GM10266 (cell line): Measurements from ENCODE around the gene AAR2.

ENCODE experiments used
- DNase-seq: peaks from one replicate; pipeline ENCODE4 v3.0.0; 2012; ENCODE audit errors: extremely low spot score
- TF ChIP-seq, protein P1 (sequence below): IDR thresholded peaks from 2 replicates; pipeline ENCODE4 v1.5.1; 2012; ENCODE audit warnings: mild to moderate bottlenecking, low read depth; ENCODE audit not compliant: control insufficient read depth, insufficient read depth; ENCODE audit errors: missing control alignments

The AAR2 gene

DNA sequence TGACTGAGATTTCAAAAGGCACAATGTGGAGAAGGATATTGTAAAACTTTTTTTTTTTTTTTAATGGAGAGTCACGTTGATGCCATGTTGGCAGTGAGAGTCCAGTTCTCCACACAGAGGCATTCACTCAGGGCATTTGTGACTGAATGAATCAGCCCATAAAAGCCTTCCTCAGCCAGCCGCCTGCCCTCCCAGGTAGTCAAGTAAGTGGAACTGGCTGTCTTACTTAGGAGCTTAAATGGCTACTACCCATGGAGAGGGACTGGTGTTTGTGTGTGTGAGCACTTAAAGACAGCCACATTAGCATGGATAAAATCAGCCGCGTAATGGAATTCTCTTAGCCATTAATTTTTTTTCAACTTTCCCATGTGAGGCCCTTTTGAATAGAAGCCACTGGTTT, 12.6 kb downstream of the AAR2 start:
- DNase-seq, result no peak

DNA sequence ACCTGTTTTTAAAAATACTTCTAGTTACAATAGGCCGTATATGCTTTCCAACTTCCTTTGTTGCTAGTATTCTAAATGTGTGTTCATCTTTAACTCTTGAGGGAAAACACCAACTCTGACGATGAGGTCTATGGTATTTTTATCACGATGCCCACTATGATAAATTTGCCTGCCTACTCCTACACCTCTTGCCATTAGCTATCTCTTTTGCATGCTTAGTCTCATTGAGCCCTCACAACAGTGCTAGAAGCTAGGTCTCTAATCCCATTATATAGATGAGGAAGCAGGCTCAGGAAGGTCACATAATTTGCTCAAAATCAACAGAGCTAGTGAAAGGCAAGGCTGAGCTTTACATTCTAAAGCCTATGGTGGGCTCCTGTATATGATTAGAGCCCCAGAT, 13.2 kb downstream of the AAR2 start:
- TF ChIP-seq, protein P1, sequence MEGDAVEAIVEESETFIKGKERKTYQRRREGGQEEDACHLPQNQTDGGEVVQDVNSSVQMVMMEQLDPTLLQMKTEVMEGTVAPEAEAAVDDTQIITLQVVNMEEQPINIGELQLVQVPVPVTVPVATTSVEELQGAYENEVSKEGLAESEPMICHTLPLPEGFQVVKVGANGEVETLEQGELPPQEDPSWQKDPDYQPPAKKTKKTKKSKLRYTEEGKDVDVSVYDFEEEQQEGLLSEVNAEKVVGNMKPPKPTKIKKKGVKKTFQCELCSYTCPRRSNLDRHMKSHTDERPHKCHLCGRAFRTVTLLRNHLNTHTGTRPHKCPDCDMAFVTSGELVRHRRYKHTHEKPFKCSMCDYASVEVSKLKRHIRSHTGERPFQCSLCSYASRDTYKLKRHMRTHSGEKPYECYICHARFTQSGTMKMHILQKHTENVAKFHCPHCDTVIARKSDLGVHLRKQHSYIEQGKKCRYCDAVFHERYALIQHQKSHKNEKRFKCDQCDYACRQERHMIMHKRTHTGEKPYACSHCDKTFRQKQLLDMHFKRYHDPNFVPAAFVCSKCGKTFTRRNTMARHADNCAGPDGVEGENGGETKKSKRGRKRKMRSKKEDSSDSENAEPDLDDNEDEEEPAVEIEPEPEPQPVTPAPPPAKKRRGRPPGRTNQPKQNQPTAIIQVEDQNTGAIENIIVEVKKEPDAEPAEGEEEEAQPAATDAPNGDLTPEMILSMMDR, result no peak
- no peak for DNase-seq

More for the DNA sequence above, 12.6 kb downstream of the AAR2 start:
- TF ChIP-seq, protein P1, result no peak

DNA sequence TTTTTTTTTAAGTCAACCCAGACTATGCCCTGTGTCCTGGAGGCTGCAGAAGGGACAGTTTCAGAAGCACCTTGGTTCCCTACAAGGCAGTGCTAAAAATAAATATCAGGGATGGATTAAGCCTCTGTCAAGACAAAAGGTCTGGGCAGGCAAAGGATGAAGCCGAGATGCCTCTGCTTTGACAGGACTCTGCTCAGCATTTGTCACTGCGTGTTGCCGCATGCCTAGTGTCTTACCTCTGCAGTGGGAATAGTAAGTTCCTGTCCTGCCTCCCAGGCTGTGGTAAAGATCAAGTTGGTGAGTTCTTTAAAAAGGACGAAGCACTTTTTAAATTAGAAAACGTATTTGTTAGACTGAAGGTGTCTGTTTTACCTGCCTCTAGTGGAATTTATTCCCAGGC, 15.1 kb downstream of the AAR2 start:
- TF ChIP-seq, protein P1, result no peak

DNA sequence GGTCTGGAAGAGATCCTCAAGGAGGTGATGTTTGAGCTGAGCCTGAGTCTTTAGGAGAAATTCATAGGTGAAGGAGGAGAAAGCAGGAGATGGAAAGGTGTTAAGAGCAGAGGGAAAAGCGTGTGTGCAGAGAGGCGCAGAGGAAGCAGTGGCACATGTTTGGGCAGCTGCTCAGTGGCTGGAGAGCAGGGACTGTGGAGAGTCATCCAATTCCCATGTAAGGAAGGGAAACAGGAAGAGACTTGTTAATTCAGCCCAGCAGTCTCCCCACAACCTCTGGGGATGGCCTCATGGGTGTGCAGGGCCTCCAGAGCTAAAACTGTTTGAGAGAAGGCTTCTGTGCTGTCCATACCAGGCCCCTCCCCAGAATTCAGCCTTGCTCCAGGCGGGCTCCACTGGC, 16.2 kb downstream of the AAR2 start:
- TF ChIP-seq, protein P1, result no peak
- DNase-seq, result no peak

More for the DNA sequence above, 15.1 kb downstream of the AAR2 start:
- no peak for DNase-seq

DNA sequence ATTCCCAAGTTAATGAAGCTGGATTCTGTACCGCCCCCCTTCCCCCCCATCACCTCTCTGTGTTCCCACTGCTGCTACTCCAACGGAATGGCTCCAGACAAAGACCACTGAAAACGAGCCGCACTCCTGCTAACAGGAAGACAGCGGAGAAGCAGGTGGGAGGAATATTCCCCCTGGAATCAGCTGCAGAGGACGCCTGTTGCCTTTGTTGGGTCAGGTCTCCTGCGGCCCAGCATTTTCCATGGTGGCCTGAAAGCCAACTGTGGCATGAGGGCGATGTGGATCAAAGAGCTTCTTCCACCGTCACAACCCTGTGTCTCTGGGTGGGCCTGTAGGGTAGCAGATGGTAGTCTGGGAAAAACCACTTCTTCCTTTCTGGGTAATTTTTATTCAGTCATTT, 16.8 kb downstream of the AAR2 start:
- DNase-seq, result no peak
- TF ChIP-seq, protein P1, result no peak

DNA sequence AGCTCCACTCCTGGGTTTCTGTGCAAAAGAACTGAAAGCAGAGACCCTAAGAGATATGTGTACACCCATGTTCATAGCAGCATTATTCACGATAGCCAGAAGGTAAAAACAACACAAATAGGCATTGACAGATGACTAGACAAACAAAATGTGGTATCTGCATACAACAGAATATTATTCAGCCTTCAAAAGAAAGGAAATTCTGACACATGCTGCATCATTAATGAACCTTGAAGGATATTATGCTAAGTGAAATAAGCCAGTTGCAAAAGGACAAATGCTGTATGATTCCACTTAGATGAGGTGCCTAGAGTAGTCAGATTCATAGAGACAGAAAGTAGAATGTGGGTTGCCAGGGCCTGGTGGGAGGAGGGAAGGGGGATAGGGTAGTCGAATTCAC, 17.8 kb downstream of the AAR2 start:
- TF ChIP-seq, protein P1, result no peak

DNA sequence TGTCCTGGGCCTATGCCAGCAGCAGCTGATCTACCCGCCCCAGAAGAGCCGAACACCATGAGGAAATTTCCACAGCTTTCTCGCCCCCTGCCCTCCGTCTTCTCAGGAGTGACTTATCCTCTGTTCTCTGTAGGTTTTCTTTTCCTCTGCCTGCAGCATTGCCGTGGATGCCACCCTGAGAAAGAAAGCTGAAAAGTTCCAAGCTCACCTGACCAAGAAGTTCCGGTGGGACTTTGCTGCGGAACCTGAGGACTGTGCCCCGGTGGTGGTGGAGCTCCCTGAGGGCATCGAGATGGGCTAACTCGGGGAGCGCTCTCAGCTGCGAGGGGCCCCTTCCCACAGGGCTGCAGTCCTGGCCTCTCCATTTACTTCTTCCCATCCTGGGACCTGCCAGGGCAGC, 19.2 kb downstream of the AAR2 start:
- no peak for DNase-seq
- TF ChIP-seq, protein P1, result no peak

More for the DNA sequence above, 17.8 kb downstream of the AAR2 start:
- no peak for DNase-seq
